HG03066 (cell line): Measurements from ENCODE around the gene CDH9.

Experiments used
- ATAC-seq: cut with Tn5 transposase; IDR thresholded peaks from one replicate; pipeline ENCODE4 v1.9.1; 2021; ENCODE audit warnings: low read depth; ENCODE audit not compliant: unreplicated experiment

Gene CDH9, protein sequence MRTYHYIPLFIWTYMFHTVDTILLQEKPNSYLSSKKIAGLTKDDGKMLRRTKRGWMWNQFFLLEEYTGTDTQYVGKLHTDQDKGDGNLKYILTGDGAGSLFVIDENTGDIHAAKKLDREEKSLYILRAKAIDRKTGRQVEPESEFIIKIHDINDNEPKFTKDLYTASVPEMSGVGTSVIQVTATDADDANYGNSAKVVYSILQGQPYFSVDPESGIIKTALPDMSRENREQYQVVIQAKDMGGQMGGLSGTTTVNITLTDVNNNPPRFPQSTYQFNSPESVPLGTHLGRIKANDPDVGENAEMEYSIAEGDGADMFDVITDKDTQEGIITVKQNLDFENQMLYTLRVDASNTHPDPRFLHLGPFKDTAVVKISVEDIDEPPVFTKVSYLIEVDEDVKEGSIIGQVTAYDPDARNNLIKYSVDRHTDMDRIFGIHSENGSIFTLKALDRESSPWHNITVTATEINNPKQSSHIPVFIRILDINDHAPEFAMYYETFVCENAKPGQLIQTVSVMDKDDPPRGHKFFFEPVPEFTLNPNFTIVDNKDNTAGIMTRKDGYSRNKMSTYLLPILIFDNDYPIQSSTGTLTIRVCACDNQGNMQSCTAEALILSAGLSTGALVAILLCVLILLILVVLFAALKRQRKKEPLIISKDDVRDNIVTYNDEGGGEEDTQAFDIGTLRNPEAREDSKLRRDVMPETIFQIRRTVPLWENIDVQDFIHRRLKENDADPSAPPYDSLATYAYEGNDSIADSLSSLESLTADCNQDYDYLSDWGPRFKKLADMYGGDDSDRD

DNA sequence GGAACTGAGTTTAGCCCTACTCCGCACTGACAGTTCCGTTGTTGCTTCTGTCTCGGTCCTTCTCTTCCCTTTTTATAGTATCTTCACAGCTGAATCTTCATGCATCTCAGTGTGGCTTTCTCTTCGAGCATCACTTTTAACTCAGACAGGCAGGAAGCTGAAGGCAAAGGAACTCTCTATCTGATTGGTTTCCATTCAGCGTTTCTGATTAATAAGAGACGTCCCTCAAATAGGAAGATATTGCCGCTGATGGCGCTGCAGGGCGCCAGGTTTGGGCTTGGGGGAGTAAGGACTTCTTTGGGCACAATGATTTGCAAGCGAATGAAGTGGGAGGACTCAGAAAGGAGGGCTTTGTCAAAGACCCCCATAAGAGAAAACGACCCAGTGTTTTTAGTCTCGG, at the start of gene CDH9:
TSS of gene CDH9 (minus strand) at position 111 of the 400 bp plus-strand sequence. CDS start 50,253 bp downstream, outside the sequence.
- ATAC-seq, result no peak

DNA sequence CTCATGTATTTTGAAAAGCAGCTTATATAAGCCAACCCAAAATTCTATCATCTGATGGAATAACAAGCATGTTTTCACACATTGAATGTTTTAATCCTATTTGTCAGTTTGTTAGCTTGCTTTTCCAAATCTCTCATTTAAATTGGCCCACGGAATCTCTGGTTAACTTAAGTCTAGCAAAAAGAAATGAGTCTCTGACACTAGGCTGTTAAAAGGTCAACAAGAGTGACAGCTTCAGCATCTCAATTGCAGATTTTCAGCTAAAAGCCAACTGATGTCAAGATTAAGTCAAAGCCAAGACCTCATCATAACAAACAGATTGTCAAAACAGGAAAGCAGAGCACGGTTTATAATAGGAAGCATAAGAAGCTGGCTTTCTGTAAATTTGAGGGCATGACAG, 49.4 kb upstream of the CDH9 start:
- no peak for ATAC-seq

DNA sequence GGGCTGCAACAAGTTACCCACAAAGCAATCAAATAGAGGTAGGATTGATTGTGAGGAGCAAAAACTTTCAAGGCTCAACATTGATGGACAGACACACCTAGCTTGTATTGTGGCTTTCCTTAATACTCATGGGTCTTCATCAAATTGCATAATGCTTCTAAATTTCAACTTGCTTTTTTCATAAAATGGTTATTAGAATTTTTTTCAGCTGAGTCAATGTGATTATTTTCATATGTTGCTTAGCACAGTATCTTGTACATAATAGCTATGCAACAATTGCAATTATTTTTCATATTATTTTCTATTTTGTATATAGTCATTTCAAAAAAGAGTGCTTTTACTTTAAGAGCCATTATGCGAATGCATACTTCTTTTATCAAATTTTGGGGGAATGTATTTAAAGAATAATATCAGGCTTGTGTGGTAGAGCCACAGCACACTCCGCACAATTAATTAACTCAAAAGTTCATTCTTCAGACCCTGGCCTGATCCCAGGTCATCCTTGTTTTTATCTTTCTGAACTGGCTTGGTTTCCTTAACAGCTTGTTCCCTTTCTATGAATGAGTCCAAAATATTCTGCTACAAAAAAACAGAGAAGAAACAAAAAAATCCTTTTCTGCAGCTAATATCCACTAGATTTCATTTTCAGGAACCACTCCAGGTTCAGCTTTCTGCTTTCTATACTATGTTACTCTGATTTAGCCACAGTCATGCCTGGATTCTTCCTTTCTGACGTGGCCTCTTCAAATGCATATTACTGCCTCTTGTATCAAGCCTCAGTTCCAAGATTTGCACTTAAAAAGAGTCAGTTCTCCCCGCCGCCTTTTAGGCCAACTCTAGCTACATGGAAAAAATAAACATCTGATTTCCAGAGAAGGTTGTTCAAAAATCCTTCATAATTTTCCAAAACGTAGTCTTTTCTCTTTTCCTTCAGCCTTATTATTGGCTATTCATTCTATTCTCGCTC, 45.3 kb upstream of the CDH9 start:
- ATAC-seq, result no peak

DNA sequence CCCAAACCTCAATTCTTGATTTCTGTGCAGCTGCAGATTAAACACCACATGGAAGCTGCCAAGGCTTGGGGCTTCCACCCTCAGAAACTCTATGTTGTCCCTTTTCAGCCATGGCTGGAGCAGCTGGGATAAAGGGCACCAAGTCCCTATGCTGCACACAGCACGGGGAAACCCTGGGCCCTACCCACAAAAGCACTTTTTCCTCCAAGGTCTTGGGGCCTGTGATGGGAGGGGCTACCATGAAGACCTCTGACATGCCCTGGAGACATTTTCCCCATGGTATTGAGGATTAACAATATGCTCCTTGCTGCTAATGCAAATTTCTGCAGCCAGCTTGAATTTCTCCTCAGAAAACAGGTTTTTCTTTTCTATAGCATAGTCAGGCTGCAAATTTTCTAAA, 41.8 kb upstream of the CDH9 start:
- ATAC-seq, result no peak

DNA sequence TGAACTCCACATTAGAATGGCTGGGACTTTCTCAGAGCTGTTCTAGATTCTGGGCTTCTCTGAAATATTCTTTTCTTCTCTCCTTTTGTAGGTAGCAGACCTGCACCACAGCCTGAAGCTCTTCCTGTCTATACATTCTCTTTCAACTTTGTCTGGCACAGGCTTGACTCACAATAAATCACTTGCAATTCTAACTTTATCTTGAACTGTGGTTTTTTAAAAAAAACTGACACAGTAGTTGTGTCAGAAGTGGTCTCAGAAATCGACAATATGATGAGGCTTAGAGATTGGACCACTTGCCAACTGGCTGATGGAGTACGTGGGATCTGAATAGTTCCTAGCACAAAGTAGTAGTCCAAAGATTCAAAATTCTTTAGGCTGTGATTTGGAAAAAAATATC, 24.1 kb upstream of the CDH9 start:
- no peak for ATAC-seq

DNA sequence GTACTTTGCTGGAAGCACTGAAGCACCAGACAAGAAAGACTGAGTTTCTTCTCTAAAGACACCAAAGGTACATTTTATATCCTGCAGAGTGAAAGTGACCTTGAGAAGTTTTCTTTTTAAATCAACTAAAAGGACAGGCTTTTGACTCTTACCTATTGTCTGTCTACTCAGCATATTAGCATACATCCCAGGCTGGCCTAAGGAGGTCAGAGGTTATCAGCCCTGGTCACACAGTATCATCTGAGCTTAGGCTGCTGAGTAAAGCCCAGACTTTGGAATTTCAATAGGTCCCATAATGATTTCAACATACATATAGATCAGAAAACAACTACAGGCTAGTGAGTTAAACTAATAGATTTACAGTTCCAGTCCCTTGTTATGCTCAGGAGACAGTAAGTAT, 10.1 kb upstream of the CDH9 start:
- ATAC-seq, result no peak

DNA sequence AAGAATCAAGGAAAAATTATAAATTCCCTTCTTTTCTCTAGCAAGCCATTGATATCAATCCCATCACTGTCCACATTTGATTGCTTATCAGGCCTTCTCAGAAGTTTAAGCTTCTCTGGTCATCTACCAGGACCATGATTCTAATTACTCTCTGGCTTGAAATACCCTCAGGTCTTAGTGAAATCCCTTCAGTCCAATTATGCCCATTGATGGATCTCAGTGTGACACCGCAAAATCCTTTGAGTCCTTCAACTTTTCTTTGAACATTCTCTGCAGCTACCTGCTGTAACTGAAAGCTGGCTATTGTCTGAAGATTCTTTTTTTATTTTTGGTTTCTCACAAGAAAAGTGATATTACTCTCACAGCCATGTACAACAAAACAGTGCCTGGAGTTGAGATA, 3.0 kb upstream of the CDH9 start:
- no peak for ATAC-seq

DNA sequence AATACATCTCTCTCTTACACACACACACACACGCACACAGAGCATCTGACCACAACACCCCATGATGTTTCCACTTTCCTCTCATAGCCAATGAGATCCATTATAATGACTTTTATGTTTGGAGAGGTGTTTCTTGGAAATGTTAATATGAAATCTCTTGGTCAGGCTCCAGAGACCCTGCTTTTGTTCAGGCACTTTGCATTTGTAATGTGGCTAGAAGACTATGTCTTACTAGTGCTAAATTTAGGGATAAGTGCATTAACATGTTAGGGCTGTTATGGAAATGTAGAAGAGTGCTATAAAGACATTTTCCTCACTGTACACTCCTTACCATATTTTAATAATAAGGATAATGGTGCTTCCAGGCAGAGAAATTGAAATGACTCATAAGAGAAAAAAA, 3.8 kb downstream of the CDH9 start:
- no peak for ATAC-seq

DNA sequence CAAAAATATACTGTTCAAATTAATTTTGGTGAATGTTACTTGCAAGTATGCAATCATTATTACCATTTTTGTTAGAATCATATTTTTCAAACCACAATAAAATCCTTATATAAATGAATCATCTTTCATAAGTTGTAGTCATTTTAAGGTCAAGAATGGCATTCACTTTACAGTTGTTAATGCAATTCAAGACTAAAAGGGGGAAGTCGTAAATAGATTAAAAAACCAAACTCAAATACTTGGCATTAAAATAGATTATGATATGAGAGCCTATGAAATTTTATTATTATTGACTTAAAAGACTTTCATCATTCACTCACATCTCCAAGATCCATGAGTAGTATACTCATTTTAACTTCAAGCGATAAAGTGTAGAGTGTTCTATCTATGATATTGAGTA, 11.6 kb downstream of the CDH9 start:
- ATAC-seq, result no peak

DNA sequence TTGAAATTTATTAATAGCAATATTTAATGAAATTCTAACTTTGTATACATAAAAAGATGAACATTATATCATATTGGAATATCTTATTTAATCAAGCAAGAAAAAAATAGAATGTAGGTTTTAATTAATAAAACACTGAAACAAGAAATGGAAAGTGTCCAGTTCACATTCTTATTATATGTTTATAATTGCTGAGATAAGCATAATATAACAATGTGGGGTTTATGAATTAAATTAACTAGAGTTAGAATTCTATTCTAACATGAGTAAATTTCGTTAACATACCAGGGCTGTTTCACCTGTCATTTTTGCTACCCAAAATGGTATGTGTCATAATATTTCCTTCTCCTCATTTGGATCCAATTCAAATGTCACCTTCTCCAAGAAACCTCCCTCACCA, 12.3 kb downstream of the CDH9 start:
- ATAC-seq, result no peak

DNA sequence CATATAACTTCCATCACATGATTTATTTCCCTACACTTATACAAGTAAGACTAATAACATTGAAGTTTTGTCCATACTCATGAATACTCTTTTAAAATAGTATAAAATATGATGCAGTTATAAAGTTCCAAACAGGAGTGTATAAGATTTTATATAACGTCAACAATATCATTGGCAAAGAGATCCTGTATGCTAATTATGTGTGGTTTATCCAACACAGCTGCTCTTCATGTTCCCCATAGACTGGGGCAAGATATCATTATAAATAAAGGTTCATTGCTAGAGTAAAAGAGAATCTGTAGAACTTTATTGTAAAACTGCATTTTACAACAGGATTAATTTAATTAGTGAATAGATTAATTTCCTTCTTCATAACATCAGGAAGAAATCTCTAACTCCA, 16.9 kb downstream of the CDH9 start:
- no peak for ATAC-seq

DNA sequence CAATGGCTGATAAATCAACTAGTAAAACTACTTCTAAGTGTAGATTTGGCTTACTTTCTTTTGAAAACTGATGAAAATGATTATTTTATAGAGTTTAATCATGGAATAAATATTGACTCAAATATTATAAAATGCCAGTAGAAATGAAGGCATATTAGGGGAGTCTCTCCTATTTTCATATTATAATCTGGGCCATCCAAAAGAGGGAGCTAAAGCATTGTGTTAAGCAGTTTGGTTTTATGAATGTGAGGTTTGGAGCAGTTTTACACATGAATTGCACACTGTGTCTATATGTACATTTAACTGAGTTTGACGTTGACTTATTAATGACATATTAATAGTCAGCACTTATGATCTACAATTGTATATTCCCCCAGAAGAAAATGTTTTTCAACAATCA, 17.4 kb downstream of the CDH9 start:
- no peak for ATAC-seq

DNA sequence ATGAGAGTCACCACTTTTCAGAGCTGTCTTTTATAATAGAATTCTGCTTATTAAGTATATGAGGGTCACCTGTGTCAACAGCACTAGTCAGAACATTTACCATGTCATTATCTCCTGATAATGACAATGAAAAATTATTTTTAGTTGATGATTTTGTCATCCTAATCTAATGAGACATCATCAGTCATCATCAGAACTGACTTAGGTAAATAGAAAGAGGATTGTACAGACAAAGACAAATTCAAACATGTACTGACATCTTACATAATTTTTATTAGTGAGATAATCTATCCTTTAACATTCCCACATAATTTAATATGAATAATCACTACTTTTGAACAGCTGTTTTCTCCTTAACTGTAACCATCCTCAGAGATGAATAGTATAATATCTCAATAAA, 22.6 kb downstream of the CDH9 start:
- ATAC-seq, result no peak

DNA sequence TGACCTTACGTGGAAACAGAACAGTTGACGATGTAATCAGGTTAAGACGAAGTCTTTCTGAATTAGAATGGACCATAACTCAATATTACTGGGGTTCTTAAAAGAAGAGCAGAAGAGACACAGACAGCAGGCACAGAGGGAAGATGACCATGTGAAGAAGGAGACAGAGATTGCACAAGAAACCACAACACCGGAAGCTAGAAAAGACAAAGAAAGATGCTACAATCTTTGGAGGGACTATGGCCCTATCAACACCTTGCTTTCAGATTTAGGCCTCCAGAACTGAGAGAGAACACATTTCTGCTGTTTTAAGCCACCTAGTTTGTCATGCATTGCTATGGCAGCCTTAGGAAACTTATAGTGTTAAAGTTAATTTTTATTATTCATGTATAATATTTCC, 27.1 kb downstream of the CDH9 start:
- ATAC-seq, result no peak

DNA sequence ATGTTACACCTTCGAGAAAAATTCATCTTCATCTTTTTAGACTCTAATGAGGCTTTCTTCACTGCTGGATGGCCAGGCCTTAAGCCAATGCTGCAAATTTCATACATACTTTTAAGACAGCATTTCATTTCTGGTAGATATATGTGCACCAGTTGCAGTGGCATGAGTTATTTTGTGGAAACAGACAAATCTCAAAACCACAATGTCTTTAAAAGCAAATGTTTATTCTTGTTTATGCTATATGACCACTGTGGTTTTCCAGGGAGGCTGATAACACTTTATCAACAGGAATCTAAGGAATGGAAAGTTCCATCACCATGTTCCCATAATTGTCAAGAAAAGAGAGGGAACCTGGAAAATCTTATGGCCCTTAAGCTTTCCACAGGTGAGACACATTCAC, 27.7 kb downstream of the CDH9 start:
- no peak for ATAC-seq

DNA sequence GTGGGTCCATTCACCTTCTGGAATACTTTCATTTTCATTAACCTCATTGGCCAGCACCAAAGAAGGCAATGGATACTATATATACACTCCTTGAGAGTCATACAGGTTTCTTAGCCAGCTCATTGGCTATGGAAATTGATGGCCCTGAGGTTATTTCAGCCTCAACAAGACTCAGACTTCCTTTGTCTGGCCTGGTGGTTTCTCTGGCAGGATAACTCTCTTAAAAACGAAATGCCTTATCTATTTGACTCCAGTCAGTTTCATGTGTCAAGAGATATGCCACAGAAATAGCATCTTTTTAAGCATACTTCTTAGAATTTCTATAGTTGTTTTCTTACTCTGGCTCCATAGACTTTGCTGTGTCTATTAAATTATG, 28.9 kb downstream of the CDH9 start:
- no peak for ATAC-seq

DNA sequence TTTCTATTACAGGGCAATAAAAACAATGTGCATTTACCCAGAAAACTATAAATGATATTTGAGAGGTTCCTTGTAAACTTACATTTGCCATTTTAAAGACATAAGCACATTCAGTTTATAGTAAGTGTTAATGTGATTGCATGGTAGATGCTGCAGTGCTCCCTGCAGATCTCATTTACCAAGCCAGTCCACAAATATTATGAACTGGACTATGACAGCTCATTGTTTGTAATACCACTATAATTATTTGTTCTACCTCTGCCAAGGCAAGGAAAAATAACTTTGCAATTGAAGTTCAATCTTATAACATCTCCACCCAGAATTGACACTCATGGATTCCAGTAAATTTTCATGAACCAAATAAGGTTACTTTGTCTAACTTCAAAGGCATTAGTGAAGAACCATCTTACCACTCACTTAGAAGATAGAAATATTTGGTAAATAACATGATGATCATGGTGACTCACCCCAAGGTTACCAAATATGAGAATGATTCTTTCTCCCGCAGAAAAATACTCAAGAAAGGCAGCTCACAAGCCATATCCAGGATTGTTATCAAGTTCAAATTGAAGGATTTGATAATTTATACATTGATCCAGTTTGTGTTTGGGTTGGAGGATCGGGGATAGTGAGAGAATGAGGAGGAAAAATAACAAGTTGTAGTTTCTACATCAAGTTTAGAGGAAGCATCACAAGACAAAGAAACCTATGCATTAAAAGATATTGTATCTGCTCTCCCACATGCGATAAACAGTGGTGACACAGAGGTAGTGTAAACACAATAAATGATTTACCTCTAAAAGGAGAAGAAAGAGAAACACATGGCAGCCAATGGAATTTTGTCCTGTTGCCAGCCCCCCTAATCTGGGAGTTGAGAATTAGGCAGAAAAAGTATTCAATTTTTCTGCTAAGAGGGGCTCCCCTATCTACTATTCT, 29.5 kb downstream of the CDH9 start:
- ATAC-seq, result no peak

DNA sequence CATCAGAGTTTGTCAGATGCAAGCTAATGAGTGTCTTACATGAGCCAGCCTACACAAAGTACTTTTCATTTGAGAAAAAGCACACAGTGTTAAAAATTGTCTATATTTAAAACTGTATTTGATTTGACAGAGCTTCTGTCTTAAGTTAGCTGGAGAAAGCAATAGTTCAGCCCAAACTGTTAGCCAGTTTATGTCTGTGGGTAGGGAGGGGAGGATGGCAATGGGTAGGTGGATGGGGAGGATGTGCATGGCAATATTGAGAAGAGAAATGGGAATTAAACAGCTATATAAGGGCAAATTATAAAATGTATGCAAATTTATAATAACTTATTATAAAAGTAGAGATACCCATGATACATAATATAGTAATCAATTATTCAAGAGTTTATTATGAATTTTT, 31.3 kb downstream of the CDH9 start:
- no peak for ATAC-seq

DNA sequence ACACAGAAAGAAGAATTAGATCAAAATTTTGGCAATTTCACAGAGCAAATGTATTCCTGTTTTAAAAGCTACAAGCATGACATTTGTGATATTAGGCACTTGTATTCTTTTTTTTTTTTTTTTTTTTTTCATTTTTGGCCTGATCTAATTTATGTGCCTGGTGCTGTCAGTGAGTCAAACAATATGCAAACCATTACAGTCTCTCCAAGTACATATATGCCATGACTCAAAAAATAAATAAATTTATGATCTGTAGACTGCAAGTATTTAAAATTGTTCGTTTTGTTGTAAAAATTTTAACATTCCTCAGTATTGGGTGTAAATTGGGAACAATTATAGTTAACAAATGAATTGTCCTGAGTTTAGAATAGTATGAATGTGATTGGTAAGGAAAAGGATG, 51.4 kb downstream of the CDH9 start:
- ATAC-seq, result no peak

DNA sequence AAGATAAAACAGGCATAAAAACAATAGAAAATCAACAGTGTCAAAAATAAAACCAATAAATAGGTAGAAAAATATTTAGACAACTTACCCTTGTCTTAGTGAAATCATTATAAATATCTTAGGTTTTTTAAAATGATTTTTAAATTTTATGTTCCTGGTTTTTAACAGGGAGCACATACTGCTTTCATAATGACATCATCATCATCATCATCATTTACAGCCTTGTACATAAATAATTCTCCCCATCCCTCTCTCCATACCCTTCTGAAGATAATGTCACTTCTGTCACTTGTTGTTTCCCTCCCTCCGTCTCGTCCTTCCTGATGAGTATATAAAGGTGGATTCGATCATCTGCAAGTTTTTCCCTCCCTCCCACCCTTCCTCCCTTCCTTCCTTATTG, 56.6 kb downstream of the CDH9 start:
- ATAC-seq, result no peak
